SK-N-SH treated with all-trans-retinoic acid at 6 μM for 48 hours (cell line): ENCODE data around the gene PBX3.

Experiments
- PPARA ChIP-seq: fragments of 250-450 bp; sonication (Bioruptor Pico); IDR thresholded peaks from 2 replicates; pipeline ENCODE4 v1.5.0; 2020; ENCODE audit warnings: mild to moderate bottlenecking, borderline replicate concordance
- TF ChIP-seq, protein P1 (sequence below): fragments of 250-450 bp; sonication (Bioruptor Pico); IDR thresholded peaks from 2 replicates; pipeline ENCODE4 v1.8.0; 2020; ENCODE audit warnings: mild to moderate bottlenecking, moderate library complexity, borderline replicate concordance
- TF ChIP-seq, protein P2 (sequence below): fragments of 250-450 bp; sonication (Bioruptor Pico); IDR thresholded peaks from 2 replicates; pipeline ENCODE4 v1.5.1; 2021; ENCODE audit warnings: mild to moderate bottlenecking, moderate library complexity
- TF ChIP-seq, protein P3 (sequence below): fragments of 250-450 bp; sonication (Bioruptor Pico); IDR thresholded peaks from 2 replicates; pipeline ENCODE4 v1.8.0; 2021; ENCODE audit warnings: low read depth, mild to moderate bottlenecking, moderate library complexity, borderline replicate concordance
- TF ChIP-seq, protein P4 (sequence below): fragments of 250-450 bp; sonication (Bioruptor Pico); IDR thresholded peaks from 2 replicates; pipeline ENCODE4 v1.5.1; 2020; ENCODE audit warnings: low read depth, mild to moderate bottlenecking, moderate library complexity

DNA sequence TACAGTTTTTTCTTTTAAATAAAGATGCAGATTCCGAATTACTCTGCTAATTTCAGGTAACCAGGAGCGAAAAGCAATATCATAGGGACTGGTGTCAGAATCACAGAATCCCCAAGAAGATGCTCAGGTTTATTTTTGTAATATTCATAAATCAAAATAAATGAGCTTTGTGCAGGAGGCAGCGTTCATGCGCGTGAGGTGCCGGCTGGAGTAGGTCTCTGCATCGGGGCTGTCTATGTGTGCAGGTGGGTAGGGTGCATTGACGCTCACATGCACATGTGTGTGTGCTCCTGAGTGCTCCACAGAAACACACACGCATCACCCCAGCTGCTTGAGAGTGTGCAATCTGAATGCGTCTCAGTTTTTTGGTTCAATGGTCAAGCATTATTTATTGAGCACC, 226.4 kb downstream of the PBX3 start:
- TF ChIP-seq, protein P1, sequence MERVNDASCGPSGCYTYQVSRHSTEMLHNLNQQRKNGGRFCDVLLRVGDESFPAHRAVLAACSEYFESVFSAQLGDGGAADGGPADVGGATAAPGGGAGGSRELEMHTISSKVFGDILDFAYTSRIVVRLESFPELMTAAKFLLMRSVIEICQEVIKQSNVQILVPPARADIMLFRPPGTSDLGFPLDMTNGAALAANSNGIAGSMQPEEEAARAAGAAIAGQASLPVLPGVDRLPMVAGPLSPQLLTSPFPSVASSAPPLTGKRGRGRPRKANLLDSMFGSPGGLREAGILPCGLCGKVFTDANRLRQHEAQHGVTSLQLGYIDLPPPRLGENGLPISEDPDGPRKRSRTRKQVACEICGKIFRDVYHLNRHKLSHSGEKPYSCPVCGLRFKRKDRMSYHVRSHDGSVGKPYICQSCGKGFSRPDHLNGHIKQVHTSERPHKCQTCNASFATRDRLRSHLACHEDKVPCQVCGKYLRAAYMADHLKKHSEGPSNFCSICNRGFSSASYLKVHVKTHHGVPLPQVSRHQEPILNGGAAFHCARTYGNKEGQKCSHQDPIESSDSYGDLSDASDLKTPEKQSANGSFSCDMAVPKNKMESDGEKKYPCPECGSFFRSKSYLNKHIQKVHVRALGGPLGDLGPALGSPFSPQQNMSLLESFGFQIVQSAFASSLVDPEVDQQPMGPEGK (CRISPR knock-in tag) = no peak
- TF ChIP-seq PPARA (CRISPR knock-in tag) = no peak
- TF ChIP-seq, protein P2, sequence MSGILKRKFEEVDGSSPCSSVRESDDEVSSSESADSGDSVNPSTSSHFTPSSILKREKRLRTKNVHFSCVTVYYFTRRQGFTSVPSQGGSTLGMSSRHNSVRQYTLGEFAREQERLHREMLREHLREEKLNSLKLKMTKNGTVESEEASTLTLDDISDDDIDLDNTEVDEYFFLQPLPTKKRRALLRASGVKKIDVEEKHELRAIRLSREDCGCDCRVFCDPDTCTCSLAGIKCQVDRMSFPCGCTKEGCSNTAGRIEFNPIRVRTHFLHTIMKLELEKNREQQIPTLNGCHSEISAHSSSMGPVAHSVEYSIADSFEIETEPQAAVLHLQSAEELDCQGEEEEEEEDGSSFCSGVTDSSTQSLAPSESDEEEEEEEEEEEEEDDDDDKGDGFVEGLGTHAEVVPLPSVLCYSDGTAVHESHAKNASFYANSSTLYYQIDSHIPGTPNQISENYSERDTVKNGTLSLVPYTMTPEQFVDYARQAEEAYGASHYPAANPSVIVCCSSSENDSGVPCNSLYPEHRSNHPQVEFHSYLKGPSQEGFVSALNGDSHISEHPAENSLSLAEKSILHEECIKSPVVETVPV = no peak
- TF ChIP-seq, protein P3, sequence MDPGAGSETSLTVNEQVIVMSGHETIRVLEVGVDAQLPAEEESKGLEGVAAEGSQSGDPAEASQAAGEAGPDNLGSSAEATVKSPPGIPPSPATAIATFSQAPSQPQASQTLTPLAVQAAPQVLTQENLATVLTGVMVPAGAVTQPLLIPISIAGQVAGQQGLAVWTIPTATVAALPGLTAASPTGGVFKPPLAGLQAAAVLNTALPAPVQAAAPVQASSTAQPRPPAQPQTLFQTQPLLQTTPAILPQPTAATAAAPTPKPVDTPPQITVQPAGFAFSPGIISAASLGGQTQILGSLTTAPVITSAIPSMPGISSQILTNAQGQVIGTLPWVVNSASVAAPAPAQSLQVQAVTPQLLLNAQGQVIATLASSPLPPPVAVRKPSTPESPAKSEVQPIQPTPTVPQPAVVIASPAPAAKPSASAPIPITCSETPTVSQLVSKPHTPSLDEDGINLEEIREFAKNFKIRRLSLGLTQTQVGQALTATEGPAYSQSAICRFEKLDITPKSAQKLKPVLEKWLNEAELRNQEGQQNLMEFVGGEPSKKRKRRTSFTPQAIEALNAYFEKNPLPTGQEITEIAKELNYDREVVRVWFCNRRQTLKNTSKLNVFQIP (CRISPR knock-in tag) = no peak
- TF ChIP-seq, protein P4, sequence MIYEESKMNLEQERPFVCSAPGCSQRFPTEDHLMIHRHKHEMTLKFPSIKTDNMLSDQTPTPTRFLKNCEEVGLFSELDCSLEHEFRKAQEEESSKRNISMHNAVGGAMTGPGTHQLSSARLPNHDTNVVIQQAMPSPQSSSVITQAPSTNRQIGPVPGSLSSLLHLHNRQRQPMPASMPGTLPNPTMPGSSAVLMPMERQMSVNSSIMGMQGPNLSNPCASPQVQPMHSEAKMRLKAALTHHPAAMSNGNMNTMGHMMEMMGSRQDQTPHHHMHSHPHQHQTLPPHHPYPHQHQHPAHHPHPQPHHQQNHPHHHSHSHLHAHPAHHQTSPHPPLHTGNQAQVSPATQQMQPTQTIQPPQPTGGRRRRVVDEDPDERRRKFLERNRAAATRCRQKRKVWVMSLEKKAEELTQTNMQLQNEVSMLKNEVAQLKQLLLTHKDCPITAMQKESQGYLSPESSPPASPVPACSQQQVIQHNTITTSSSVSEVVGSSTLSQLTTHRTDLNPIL (CRISPR knock-in tag) = no peak
